NB4 (cell line): ENCODE measurements around the gene GPC1.

Source experiments
- DNase-seq: peaks from one replicate; pipeline ENCODE4 v3.0.0; 2010; ENCODE audit warnings: low read depth
- H3K4me3 ChIP-seq: one replicate; pipeline ENCODE4 v1.5.1; 2011; ENCODE audit warnings: mild to moderate bottlenecking, low read depth, low read length, moderate library complexity
- CTCF ChIP-seq: IDR thresholded peaks from one replicate; pipeline ENCODE4 v1.5.1; 2012; ENCODE audit warnings: low read depth, low read length
- MYC ChIP-seq: IDR thresholded peaks from 2 replicates; pipeline ENCODE4 v1.6.1; 2011; ENCODE audit warnings: low read depth, low read length
- POLR2A ChIP-seq: IDR thresholded peaks from 2 replicates; pipeline ENCODE4 v1.6.1; 2011; ENCODE audit warnings: mild to moderate bottlenecking; ENCODE audit not compliant: insufficient read length; ENCODE audit errors: extremely low read depth
- TF ChIP-seq, protein P1 (sequence below): IDR thresholded peaks from 2 replicates; pipeline ENCODE4 v1.6.1; 2011; ENCODE audit warnings: low read depth, low read length

The GPC1 gene

DNA sequence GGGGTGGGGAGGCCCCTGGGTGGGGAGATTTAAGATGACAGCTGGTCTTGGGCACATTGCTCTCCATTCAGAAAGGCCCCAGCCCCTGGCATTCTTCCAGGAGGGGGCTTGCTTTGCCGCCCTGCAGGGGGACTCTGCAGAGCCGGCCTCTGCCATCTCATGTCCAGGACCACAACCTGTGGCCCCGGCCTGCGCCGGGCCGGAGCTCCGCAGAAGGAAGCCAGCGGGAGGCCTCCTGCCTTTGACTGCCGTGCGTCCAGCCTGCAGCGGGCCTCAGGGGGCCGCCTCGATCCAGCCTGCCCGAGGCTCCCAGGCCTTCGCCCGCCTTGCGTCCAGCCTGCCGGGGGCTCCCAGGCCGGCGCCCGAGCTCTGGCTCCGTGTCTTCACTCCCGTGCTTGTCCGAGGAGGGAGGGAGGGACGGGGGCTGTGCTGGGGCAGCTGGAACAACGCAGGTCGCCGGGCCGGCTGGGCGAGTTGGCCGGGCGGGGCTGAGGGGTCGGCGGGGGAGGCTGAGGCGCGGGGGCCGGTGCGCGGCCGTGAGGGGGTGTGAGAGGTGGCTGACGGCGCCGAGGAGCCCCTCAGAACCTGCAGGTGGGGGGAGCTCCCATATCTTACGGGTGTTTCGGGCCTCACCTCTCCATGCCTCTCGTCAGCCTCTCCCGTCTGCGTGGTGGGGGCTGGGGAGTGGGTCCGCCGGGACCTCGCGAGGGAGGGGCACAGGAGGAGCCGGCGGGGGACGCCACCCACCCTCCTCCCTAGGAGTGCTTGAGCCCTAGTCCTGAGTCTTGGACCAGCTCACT is 20.4 kb downstream of the GPC1 start:
- no peak overlapping the region for H3K4me3 ChIP-seq
- TF ChIP-seq MYC = no peak
- no peak for TF ChIP-seq POLR2A
- TF ChIP-seq CTCF = no peak
- TF ChIP-seq, protein P1, sequence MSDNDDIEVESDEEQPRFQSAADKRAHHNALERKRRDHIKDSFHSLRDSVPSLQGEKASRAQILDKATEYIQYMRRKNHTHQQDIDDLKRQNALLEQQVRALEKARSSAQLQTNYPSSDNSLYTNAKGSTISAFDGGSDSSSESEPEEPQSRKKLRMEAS = no peak
- DNase-seq = no peak

DNA sequence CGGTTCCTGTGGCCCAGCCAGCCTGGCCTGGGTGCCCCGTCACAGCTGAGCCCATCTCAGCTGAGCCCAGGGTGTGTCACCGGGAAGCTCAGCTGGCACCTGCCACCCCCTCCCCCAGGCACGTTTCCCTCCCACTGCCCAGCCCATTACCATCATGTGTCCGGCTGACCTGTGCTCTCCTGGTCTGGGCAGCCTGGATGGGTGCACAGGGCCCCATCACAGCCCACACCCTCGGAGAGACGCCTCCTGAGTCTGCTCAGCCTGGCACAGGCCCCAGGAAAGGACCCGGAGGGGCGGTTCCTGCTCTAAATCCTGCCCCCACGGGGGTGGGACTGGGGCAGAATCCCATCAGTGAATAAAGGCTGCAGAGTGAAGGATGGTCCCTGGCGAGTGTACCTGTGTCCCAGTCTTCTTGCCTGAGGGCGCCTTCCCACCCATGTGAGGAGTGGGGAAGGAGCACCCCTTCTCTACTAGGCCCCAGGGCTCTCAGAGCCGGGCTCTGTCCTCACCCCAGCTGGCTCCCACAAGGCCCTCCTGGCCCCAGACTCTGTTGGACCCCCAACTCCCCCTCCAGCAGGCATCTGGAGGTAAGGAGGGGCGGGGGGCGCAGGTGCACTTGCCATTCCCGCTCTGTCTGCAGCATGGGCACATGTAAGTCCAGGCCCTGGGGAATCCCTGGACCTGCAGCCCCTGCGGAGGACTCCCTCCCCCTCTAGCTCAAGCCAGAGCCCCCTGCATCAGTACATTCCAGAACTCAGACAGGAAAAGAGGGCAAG is 21.2 kb downstream of the GPC1 start:
- DNase-seq = no peak
- H3K4me3 ChIP-seq = no peak overlapping the region
- TF ChIP-seq CTCF = no peak

DNA sequence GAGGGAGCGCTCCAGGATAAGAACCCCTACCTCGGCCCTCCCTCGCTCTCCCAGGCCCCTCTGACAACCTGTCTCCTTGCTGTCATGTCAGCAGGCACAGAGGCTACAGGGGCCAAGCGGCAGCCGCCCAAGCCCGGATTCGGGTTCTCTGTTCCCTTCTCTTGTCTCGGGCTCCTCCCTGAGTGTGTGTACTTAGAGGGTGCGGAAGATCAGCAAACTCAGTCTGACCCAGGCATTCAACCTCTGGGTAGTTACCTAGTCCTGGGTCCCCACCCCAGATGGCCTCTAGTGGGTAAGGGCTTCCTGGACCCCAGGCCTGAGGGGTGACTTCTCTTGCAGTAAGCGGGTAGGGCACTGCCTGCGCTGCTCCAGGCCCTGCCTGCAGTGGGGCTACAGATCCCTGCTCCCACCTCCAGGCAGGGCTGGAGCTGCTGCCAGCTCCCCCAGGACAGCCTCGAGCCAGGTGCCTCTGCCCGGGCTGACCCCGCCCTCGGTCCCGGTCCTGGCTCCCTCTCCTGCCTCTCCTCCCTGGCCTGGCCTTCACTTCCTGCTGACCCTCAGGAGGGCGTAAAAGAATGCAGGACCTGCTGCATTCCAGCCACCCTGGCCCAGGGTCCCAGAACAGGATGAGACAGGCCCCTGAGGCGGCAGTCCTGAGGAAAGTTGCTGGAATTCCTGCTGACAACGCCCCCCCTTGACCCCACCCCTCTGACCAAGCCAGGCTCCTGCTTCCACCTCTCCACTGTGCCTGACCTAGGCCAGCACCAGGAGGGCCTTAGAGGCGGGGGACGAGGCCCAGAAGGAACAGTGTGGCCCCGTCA is 22.0 kb downstream of the GPC1 start:
- no peak for TF ChIP-seq CTCF
- TF ChIP-seq POLR2A = no peak
- DNase-seq = no peak
- H3K4me3 ChIP-seq = no peak overlapping the region

DNA sequence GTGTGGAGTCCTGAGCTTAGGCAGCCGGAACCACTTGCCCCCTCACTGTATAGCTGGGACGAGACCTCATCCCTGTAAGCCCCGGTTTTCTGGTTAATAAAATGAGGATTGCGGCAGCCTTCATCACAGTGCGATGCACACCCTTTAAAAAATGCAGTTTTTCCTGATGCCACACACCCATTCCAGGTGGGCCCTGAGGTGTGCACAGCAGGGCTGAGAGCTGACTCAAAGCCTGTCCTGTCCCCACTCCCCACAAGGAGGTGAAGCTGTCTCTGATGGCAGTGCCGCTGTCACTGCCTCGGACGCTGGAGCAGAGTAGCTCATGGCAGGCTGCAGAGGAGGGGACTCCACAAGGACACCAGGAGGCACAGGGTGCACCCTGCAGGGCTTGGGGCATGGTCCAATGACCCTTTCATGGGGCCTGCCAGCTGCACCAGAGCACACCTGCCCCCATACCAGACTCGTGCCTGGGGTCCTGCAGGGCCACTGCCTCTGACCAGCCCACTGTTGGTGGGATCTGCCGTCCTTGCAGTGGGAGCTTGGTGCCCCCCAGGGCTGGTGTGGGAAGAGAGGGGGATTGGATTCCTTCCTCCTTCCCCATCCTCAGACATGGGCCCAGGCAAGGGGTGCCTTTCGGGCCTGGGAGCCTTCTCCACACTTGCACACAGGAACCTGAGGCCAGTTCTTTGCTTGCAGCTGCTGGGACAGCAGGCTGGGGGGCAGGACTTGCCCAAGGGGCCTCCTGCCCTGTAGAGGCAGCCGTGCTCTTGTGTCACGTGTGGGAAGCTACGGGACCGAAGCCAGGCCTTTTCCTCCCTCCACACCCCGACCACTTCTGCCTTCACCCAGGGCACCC is 22.8 kb downstream of the GPC1 start:
- no peak overlapping the region for H3K4me3 ChIP-seq
- DNase-seq = no peak
- TF ChIP-seq MYC (no peak), POLR2A (no peak), CTCF (no peak)
- TF ChIP-seq, protein P1 = no peak

GRCh38 chr2:240458900-240459391 is 23.5 kb downstream of the GPC1 start:
- TF ChIP-seq MYC = no peak
- TF ChIP-seq, protein P1 = no peak
- no peak for TF ChIP-seq POLR2A
- no peak for TF ChIP-seq CTCF
- no peak overlapping the region for H3K4me3 ChIP-seq
- DNase-seq = no peak
